Stimulated activated CD4-positive, alpha-beta T cell treated with anti-CD3 and anti-CD28 coated beads, TNF-alpha, amount 100 ng/mL, for 4 hours (primary cell): ENCODE measurements around the gene AASDH.
A peak's percentile ranks its signal among the peaks of the same experiment; 100 is the strongest.

Source experiments
- DNase-seq, 3 experiments: peaks; one replicate each; pipeline ENCODE4 v3.0.0-alpha.2; 2020; ENCODE audit warnings: low read depth in 3 of 3

Gene AASDH, protein sequence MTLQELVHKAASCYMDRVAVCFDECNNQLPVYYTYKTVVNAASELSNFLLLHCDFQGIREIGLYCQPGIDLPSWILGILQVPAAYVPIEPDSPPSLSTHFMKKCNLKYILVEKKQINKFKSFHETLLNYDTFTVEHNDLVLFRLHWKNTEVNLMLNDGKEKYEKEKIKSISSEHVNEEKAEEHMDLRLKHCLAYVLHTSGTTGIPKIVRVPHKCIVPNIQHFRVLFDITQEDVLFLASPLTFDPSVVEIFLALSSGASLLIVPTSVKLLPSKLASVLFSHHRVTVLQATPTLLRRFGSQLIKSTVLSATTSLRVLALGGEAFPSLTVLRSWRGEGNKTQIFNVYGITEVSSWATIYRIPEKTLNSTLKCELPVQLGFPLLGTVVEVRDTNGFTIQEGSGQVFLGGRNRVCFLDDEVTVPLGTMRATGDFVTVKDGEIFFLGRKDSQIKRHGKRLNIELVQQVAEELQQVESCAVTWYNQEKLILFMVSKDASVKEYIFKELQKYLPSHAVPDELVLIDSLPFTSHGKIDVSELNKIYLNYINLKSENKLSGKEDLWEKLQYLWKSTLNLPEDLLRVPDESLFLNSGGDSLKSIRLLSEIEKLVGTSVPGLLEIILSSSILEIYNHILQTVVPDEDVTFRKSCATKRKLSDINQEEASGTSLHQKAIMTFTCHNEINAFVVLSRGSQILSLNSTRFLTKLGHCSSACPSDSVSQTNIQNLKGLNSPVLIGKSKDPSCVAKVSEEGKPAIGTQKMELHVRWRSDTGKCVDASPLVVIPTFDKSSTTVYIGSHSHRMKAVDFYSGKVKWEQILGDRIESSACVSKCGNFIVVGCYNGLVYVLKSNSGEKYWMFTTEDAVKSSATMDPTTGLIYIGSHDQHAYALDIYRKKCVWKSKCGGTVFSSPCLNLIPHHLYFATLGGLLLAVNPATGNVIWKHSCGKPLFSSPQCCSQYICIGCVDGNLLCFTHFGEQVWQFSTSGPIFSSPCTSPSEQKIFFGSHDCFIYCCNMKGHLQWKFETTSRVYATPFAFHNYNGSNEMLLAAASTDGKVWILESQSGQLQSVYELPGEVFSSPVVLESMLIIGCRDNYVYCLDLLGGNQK

DNA sequence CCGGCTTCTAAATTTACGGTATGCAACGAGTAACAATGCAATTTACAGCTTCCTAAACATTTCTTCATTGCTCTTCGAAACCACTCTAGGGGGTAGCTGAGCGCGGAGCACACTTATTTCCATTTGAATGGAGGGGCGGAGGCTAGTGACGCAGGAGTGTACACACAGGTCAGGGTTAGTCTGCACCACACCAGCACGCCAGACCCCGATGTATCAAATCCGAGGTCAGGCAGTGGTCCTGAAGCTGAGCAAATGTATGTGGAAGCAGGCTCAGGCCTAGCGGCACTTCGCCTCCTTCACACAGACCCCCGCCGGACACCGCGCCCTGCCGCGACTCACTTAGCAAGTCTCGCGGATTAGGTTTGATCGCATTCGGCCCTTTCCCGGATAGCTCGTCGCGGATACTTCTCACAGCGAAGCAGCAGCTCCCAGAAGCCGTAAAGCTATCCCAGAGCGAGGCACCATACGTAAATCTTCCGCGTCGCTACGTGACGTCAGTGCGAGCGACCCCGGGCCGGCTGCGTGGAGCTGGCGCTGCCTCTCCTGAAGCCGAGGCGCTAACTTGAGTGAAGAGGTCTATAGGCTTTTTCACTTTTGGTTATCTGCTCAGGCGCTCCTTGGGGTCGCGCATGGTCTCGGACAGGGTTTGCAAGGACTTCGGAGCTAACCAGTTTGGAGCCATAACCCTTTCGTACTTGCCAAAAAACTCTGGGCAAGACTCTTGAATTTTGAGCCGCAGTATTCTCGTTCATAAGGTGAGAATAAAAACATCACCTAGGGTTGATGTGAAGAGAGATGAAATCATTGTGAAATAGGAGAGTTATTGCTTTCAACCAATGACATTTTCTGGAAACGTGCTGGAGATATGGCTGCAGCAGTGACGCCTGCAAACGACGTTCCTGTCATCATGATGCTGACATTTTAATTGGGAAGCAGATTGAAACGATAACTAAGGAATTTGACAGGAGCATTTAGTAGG lies at the start of gene AASDH:
TSS of gene AASDH (minus strand) at position 469 of the 979 bp plus-strand sequence. CDS start 3,192 bp downstream, outside the sequence.
- DNase-seq, result peak; percentile 84 to 94 (median 86)

DNA sequence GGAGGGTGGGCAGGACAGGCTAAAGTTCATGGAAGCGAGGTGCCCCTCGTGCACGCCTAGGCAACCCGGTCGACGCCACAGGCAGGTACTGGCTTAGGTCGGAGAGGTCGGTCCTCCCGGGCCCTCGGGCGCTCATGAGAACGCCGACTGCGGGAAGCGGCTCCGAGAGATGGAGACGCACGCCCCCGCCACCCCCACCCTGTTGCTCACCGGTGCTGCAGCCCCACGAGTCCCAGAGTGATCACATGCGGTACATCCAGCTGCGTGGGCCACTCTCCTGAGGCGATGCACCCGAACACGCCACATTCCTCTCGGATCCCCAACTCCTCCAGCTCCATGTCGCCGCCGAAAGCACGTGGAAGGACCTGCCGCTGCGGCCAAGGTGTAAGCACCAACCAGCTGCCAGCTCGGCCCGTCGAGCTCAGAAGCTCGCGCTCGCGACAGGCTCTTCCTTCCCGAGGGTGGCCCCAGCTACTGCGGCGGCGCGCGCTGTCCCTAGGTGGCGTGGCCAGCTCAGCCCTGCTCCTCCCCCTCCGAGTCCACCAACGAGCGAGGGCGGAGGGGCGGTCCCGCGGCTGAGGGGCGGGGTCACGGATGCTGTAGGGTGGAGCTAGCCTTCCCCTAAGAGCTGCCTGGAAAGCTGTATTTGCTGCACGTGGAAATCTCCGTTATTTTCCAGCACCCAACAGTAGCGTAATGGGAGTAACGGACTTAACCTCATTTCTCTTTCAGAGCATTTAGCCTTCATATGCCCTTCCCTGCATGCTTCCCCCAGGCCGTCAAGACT lies 48.0 kb upstream of the AASDH start, which contains the start of gene PPAT:
TSS of gene PPAT (minus strand) at position 476 of the 787 bp plus-strand sequence. CDS start at position 338, 138 bp downstream.
- peak; percentile 97 to 98 (median 97) for DNase-seq

DNA sequence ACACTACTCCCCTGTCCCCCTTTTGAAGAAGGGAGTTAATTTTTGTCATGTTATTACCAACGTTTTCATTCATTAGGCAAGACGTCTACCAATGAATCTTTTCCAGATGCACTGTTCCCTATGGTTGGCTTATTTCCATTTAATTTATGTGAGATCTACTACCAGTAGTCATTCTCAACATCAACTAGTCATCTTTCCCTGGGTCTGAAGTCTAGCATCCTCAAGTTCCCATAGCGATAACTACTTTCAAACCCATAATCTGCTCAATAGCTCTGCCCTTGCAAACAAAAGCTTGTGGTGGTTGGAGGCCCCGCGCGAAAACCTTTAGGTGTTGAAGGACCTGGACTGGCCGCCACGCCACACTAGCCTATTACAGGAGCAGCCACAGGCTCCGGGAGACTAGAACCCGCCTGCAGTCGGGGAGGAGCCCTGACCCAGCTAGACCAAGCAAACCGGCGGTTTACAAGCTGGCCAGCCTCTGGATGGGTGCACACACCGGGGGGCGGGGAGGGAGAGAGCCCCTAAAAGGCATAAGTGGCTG lies 47.4 kb upstream of the AASDH start:
- DNase-seq, result no peak

DNA sequence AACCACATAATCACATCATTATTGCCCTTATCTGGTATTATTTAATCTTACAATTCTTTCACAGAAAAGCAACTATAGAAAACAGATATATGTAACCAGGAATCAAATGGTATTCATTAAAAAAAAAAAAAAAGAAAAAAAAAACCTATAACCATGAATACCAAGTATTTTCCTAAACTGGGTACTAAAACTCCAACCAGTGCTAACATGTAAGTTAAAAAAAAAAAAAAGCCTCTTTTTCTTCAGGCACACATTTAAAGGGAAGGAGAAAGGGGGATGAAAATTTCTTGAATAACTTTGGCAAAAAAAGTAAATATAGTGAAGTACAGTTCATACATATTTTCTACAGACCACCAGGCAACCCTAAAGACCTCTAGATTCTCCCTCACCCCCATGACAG lies 46.0 kb upstream of the AASDH start:
- DNase-seq, result no peak

DNA sequence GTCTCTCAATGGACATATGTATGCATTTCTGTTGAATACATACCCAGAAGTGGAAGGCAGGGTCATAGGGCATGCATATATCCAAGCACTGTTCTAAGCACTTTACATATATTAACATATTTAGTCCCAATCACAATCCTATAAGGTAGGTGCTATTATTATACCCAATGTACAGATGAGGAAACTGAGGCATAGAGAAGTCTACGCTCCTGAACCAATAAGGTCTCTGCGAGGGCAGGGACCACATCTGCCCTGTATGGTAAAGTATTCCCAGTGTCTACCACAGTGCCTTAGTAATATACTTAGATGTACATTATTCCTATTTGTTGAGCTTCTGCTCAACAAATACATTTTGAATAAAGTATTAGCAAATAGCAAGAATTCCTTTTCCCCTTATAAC lies 42.9 kb upstream of the AASDH start:
- DNase-seq, result no peak

DNA sequence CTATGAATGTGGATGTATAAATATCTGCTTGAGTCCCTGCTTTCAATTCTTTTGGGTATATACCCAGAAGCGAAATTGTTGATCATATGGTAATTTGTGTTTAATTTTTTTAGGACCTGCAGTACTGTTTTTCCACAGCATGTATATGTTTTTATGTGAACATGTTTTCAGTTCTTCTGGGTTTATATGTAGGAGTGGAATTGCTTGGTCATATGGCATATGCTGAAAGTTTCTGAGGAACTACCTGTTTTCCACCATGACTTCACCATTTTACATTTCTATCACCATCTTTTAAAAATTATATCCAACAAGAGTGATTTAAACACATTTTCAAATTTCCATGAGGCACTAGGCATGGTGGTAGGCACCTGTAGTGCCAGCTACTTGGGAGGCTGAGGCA lies 39.9 kb upstream of the AASDH start:
- no peak for DNase-seq

DNA sequence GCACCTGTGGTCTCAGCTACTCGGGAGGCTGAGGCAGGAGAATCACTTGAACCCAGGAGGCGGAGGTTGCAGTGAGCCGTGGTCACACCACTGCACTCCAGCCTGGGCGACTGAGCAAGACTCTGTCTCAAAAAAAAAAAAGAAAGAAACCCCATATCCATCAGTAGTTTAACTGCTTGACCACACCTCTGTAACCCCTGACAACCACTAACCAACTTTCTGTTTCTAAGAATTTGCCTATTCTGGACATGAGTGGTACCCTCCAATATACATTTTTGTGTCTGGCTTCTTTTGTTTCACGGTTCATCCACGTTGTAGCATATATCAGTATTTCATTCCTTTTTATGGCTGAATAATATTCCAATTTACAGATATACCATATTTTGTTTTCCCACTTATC lies 39.0 kb upstream of the AASDH start:
- DNase-seq, result no peak

DNA sequence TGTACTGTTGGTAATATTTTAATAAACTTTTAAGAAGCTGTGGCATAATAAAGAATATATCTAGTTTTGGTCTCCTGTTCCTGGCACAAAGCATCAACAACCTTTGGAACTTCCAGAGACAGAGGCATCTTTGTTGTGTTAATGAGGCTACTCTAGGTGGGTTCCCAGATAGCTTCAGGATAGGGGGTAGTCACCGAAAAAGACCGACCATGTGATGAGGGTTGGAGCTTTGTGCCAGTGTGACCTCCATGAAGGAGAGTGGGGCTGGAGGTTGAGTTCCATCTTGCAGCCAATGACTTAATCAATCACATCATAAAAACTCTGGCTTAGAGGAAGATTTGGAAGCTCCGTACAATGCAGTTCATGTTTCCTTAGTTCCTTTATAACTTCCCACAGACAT lies 38.2 kb upstream of the AASDH start:
- DNase-seq, result no peak

DNA sequence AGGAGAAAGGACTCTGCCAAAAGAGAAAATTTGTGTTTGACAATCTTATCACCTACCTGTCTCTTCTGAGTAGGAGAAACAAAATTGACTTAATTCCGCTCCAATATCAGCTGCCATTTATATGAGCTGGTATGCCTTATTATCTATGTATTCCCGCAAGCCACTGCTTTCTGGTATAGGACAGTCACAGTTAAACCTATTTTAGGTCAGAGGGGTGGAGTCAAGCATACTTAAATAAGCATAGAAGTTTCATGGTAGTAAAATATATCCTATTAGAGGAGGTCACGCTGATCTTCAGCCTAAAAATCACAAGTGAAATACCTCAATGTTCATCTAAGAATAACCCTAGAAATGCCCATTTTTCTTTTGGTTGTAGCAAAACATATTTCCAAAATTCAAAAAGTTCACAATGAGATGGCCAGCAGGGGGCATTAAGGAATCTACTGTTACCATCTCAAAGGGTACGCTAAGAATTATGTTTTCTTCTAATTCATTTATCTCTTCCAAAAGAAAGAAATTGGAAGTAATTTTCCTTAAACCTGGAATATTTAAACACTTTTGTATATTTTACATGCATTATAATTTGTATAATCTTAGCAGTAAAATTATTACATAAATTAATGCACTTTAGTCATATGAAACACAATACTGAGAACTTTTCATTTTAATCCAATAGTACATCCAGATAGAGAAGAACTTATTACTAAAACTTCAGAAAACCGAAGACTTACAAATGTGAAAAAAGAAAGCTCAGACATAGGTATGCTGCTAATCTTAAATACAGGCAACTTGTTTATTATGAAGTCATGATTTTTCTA lies 37.6 kb upstream of the AASDH start:
- DNase-seq, result no peak

DNA sequence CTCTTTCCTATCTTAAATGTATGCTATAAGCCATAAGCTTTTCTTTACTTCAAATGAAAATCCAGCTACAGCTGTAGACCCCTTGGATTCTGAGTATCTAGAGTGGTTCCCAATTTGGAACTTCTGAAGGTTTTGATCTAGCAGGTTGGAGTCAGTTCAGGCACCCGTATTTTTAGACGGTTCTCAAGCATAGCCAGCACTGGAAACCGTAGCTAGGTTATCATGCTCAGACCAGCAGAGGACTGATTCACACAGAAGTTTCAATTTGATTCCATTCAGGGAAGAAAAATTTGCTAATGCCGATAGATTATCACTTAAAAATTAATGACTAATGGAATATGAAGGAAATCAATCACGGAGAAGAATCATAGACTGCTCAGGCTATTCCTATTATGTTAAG lies 36.9 kb upstream of the AASDH start:
- no peak for DNase-seq

DNA sequence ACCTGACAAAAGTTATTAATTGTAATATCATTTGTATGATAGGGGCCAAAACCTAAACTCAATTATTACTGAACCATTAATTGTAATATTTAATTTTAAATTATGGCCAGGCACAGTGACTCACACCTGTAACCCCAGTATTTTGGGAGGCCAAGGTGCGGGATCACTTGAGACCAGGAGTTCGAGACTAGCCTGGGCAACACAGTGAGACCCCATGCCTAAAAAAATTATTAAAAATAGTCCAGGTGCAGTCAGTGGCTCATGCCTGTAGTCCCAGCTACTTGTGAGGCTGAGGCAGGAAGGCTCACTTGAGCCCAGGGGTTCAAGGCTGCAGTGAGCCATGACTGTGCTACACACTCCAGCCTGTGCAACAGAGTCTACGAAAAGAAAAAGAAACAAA lies 30.1 kb upstream of the AASDH start:
- DNase-seq, result no peak

DNA sequence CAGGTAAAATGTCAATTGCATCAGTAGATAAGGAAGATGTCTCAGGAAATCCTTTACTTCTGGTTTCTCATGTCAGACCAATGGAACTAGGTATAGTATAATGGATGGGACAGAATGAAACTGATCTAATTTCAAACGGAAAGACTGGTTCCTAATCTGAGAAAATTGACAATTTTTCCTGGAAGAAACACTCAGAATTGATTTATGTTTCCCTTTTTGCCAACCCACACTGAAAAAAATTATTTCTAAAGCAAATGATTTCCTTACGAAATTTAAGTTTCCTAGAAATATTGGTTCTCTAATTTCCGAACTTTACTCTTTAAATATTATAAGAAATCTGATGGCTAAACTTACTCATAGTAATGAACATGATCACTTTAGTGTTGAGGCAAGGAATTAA lies 29.1 kb upstream of the AASDH start:
- DNase-seq, result no peak

DNA sequence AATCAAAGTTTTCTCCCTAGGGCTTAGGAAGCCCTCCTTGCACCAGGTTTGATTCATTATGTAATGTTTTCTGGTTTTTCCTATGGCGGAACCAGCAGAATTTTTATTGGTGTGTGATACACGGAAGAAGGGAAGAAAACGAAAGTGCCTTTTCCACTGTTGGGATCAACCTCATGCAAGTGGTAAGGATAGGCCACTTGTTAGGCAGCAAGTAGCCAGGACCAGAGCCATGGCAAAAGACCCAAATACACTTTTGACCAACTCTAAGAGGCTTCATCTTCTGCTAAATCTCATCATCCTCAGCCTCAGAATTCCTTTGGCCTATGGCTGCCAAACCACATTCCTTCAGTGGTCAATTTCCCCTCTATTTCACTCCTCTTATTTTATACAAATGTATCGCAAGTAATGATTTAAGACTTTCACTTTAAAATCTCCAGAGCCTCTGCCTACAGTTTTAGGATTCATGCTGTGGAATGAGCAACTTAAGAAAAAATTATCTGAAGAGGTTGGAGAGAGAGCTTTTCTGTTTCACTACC lies 26.9 kb upstream of the AASDH start:
- DNase-seq, result no peak

DNA sequence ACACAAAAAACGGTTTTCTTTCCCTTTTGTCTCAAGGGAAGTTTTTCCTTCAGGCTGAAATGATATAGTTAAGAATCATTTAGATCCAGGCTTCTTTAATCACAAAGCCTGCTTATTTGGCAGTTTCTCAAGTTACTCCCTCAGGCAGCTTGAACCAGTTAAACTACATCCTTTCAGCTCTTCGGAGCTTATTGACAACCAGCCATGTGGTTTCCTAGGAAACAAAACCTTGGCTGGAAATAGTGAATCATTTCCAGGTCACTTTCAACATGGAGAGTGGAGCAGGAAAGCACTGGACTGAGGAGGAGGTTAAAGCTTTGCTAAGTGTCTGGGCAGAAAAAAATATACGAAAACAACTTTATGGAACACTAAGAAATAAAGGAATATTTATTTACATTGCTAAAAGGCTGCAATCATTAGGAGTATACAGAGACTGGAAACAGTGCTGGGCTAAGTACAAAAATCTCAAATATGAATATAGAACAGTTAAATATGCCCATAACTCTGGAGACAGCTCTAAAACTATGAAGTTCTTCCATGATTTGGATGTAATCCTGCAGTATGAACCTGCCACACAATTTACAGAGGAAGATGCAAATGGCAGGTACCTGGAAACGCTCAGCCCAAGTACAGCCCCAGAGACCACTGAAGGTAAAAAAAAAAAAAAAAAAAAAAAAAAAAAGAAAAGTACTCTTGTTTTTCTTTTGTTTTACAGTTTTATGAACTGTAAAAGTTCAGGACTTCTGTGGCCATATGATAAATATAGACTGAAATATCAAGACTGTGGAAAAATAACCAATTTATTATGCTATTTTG lies 23.2 kb upstream of the AASDH start:
- DNase-seq, result no peak

DNA sequence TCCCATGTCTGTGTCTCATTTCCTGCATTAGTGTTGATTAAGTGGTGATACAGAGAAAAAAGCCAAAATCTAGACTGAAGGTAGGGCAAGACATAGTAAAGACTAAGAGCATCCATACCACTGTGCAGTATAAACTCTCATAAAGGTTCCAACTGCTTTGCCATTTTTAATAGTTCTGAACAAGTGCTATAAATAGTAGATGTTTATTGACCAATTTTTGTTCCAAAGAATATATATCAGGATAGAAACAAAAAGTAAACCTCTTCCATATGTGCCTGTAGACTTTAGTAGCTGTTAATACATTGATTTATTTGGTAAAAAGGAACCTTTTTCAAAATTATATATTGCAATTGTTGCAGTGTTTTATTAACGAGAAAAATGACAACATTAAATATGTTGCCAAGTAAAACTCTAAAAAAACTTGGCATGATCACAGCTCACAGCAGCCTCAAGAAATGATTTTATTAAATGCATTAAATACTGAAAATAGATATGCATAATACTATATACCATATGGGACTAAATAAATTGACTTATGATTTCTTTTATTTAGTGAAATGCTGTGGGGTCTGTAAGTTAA lies 22.3 kb upstream of the AASDH start:
- DNase-seq, result no peak

DNA sequence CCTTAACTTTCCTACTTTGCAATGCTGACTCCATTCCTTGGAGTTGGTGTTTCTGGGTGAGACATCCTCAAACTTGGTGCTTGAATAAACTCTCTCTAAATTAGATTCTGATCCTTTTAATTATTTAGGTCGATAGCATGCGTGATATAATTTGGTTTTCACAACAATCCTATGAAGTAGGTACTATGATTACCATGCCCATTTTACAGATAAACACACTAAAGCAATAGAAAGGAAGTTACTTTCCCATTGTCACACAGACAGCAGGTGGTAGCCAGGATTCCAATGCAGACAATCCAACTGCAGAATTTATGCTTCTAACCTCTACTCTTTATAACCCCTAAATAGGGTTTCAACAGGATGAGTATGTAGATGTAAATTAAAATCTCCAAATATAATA lies 21.7 kb upstream of the AASDH start:
- no peak for DNase-seq

DNA sequence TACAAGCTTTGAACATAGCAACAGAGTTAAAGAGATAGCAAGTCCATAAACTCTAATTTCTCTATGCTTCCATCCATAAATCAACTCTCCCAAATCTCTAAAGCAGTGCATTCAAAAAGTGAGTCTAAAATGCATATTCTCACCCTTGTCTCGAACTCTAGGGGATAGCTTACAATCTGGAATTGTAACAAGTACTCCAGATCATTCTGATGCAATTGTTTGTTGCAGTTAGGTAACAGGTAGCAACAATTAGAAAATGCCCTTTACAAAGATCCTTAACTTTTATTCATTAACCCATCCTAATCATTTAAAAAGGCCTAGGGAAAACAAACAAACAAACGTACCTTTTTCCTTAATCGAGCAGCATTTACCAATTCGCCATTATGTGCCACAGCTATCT lies 18.9 kb upstream of the AASDH start:
- no peak for DNase-seq

DNA sequence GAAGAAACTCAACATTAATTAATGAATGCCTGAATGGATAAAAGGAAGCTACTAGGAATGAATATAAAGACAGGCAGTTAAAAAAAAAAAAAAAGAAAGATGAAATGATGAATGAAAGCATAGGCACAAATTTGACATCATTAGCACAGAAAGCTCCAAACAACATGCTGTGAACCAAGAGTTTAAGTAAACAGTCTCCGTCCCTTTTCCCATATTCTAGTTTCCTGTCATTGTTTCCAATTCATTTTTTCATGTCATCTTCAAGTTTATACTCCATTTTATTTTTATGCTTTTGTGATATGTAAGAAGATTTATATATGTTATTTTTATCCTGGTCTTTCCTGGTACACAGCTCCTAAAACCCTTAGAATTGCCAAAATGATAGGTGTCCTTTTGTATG lies 17.7 kb upstream of the AASDH start:
- DNase-seq, result no peak
